GM19463 (cell line): Measurements from ENCODE around the gene ADCY6.

Experiments used
- ATAC-seq: cut with Tn5 transposase; IDR thresholded peaks from one replicate; pipeline ENCODE4 v1.9.1; 2021; ENCODE audit warnings: mild to moderate bottlenecking, moderate library complexity; ENCODE audit not compliant: unreplicated experiment

The ADCY6 gene

DNA sequence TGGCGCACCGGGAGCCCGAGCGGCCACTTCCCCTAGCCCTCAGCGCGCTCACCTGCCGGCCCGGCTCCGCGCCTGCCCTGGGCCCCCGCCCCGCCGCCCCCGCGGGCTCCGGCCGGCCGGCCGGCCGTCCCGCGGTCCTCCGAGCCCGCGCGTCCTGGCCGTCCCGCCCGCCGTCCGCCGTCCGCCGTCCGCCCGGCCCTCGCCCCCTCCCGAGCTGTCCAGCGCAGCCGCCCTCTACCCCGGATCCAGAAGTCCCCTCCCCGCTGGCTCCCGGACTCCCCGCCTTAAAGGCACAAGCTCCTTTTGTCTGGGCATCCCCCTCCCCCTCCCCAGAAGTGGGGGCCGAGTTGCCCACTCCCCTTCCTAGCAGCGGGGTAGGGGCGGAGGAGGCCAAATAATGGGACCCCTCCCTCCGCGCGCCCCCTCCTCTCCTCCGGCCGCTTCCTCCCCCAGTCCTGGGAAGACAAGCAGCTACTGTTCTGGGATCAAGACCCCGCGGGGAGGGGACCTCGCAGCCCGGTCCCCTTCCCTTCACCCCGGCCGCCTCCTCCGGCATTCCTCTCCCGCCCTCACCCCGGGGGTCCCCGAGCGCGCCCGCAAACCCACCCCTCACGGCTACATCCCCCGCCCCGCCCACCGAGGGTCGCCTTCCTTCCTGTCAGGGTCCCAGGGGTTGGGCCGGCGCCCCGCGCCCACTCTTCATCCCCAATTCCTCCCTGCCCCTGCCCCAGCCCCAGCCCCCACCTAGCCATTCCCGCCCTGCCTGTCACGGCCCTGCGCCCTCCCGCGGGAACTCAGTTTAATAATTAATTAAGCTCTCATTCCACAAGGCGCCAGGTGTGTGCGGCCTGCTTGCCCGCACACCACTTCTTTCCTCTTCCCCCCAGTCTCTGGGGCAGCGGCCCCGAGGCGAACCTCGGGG, at the start of gene ADCY6:
TSS of gene ADCY6 (minus strand) at position 236 of the 922 bp plus-strand sequence. CDS start 5,655 bp downstream, outside the sequence.
- ATAC-seq, result peak; percentile 52

DNA sequence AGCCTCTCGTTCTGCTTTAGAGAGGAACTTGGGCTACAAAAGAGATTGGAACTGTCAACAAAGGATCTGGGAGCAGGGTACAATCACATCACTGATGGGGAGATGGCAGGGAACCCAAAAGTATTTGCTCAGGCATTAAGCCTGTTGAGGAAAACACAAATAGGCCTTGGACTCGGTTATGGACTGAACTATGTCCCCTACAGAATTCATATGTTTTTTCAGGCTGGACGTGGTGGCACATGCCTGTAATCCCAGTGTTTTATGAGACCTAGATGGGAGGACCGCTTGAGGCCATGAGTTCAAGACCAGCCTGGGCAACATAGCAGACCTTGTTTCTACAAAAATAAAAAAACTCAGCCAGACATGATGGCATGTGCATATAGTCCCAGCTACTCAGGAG, 49.2 kb upstream of the ADCY6 start:
- ATAC-seq, result no peak

DNA sequence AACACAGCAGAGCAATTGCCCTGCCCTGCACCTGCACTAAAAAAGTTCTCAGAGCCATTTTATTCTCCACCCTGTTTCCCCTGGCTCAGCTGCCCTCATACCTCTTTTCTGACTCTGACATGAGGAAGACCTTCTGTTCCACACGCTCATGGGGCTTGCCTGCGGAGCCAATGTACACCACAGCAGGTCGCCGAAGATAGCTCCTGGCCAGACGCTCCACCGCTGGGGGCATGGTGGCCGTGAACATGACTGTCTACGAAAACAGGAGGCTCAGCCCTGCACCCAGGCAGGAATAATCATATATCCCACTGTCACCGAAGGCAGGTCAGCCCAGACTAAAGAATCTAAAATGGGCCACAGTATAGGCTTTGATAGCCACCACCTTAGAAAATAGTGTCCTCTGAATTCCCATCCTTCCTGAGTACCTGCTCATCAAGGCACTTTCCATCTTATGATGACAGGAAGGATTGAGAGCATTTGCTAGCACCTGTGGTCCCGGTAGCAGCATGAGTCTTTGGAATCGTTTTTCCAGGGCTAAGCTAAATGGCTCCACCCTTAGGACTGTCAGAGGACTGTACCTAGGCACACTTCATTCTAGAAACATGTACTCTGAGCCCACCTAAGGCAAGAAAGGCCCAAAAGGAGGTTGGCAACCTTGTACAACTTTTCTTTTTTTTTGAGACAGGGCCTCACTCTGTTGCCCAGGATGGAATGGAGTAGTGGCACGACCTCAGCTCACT, 43.6 kb upstream of the ADCY6 start:
- ATAC-seq, result no peak

DNA sequence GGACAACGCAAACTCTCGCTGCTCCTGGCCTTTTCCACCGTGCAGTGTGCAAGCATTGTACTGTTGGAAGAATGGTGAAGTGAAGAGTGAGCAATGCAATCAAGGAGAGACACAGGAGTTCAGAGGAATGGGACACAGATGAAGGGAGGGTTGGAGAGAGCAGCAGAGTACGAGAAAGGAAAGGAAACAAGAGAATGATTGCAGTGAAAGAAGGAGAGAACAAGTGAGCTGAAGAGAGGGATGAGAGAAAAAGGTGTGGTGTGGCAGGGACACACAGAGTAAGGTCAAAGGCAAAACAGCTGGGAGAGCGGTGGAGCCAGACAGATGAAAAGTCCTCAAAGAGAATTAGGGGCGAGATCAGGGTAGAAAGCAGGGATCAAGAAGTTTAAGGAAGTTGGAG, 42.4 kb upstream of the ADCY6 start:
- no peak for ATAC-seq

DNA sequence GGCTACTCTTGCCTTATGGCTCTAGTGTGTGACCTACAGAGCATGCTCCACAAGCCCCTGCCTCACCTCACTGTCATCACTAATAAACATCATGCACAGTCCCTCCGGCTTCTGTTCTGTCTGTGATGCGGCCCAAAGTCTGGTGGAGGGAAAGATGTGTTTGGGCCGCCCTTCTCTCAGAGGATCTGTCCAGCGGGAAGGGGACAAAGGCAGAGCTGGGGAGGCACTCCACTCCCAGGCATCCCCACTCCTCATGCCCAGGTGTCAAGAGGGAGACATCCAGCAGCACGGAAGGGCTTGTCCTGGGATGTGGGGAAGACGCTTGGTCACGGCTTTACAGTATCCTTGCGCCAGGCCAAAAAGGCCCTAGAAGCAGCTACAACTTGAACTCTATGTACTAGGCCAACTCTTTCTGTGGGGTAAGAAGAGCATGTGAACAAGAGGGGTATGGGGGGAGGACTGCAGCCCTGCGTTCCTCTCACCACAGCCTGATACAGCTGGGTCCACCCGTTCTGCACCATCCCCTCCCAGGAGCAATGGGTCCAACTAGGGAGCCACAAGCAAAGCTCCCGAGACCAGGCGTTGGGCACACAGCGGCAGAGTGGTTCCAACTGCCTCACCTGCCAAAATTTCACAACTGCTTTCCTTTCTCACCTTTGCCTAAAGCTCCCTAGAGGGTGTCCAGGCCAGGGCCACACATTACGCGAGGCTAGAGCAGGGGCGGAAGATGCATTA, 40.1 kb upstream of the ADCY6 start:
- ATAC-seq, result no peak

DNA sequence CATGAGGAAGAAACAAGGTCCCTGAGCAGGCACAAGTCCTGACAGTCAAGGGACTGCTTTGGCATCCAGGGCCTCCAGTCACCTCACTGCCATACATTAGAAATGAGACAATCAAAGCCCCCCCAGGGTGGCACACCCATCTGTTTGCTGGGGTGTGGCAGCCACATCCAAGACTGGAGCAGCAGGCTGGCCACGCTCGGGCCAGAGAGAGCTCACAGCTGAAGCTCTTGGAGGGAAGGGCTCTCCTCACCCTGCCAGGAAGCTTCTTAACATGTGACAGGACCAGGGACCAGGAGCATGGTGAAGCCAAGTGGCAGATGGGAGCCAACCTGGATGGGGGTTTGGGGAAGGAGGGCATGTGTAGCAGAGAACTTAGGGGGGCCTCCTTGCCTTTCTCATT, 39.4 kb upstream of the ADCY6 start:
- no peak for ATAC-seq

DNA sequence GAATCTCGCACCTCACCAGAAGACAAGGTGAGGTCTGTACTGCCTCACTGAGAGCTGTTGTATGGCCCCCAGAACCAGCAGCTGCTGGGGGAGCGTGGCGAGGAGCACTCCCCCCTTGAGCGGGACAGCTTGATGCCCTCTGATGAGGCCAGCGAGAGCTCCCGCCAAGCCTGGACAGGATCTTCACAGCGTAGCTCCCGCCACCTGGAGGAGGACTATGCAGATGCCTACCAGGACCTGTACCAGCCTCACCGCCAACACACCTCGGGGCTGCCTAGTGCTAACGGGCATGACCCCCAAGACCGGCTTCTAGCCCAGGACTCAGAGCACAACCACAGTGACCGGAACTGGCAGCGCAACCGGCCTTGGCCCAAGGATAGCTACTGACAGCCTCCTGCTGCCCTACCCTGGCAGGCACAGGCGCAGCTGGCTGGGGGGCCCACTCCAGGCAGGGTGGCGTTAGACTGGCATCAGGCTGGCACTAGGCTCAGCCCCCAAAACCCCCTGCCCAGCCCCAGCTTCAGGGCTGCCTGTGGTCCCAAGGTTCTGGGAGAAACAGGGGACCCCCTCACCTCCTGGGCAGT, 38.7 kb upstream of the ADCY6 start:
- ATAC-seq, result no peak

DNA sequence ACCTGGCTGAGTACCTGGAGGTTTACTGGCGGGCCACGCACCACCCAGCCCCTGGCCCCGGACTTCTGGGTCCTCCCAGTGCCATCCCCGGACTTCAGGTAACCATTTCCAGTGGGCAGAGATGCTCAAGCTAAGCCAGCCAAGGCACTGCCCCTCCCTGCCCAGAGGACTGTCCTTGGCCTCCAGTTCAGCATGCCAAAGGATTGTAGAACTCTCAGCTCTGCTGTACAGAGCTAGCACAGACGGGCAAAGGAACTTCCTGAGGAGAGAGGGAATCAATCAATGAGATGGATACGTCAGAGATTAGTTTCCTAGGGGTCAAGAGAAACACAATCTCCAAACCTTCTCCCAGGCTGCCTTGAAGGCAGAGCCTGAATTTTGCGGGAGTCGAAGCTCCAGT, 38.1 kb upstream of the ADCY6 start:
- ATAC-seq, result no peak

DNA sequence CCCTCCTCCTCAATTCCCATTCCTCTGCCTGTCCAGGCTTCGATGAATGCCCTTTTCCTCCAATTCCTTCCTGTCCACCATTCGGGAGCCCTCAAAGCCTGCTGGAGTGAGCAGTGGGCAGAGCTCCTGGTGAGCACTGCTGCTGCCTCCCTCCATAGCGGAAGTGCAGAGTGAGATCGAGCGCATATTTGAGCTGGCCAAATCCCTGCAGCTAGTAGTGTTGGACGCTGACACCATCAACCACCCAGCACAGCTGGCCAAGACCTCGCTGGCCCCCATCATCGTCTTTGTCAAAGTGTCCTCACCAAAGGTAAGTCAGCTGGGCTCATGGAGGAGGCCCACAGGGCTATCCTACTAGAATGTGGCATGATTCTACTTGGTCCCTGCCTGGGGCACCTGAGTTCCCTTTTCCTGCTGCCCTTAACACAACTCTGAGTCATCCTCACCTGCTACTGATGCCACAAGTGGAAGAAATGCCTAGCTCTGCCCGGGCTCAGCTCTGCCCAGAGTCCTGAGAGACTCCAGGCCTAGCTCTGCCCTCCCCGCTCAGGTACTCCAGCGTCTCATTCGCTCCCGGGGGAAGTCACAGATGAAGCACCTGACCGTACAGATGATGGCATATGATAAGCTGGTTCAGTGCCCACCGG, 37.4 kb upstream of the ADCY6 start:
- ATAC-seq, result no peak

DNA sequence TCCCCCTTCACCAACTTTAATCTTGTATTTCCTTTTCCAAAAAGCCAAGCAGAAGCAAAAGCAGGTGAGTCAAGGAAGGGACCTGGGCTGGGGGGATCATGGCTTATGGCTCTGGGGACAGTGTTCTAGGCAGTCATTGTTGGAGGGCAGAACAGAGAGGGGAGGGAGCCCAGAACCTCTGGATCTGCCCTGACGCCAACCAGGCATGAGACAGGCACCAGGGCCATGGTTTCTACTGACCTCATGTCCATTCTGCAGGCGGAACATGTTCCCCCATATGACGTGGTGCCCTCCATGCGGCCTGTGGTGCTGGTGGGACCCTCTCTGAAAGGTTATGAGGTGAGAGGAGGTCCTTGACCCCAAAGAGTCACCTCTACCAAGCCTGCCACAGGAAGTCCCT, 36.0 kb upstream of the ADCY6 start:
- ATAC-seq, result no peak

DNA sequence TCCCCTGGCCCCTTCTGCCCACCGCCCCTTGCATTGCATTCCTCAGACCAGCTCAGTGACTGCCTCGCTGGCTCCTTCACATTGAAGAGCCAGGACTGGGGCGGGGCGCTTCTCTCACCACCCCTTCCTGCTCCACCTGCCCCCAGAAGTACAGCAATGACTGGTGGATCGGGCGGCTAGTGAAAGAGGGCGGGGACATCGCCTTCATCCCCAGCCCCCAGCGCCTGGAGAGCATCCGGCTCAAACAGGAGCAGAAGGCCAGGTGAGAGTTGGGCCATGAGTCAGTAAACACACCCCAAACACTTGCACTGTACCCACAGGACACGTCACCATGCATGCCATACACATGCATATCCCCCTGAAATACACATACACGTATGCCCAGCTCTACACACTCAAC, 35.2 kb upstream of the ADCY6 start:
- no peak for ATAC-seq

DNA sequence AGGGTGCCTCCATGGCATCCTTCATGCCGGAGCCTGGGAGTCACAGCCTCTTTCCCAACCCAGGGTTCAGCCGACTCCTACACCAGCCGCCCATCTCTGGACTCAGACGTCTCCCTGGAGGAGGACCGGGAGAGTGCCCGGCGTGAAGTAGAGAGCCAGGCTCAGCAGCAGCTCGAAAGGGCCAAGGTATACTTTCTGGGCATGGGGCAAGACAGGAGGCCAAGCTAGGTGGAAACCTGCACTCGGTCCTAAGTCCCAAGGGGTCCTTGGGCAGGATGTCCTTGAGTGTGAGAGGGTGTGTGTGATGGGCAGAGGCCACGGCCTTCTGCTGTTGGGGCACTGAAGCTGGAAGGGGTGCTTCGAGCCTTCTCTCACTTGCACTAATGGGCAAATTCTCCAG, 34.4 kb upstream of the ADCY6 start:
- ATAC-seq, result no peak

DNA sequence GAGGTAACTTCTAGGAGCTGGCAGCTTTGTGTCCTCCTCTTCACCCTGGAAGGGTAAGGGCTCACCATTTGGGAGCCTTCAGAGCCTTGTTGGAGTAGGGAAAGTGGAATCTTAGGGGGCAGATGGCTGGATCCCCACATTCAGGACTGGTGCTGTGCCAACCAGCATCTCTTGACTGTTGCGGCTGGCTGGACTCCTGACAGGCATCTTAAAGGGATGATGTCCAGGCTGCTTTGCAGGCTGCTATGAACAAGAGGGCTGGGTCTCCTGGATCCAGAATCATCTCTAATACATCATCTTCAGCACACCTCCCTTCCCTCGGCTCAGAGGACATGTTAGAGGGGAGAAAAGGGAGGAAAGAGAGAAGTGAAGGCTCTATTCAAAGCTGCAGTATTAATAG, 33.8 kb upstream of the ADCY6 start:
- ATAC-seq, result no peak

DNA sequence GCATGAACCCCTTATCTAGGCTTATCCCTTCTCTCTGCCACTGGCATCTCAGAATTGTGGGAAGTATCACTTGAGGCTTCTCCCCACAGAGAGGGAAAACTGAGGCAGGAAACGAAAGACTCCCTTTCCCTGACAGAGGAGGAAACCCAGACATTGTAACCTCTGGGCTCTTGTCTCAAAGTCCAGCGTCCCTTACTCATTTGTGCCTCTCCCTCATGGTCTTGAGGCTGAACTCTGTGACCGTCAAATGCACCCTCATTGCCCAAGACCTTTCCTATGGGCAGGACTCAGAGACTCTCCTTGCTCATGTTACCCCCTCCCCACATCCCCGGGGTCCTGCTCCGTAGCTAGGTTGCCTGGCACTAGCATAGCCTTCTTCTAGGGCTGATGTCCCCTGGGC, 33.2 kb upstream of the ADCY6 start:
- no peak for ATAC-seq

DNA sequence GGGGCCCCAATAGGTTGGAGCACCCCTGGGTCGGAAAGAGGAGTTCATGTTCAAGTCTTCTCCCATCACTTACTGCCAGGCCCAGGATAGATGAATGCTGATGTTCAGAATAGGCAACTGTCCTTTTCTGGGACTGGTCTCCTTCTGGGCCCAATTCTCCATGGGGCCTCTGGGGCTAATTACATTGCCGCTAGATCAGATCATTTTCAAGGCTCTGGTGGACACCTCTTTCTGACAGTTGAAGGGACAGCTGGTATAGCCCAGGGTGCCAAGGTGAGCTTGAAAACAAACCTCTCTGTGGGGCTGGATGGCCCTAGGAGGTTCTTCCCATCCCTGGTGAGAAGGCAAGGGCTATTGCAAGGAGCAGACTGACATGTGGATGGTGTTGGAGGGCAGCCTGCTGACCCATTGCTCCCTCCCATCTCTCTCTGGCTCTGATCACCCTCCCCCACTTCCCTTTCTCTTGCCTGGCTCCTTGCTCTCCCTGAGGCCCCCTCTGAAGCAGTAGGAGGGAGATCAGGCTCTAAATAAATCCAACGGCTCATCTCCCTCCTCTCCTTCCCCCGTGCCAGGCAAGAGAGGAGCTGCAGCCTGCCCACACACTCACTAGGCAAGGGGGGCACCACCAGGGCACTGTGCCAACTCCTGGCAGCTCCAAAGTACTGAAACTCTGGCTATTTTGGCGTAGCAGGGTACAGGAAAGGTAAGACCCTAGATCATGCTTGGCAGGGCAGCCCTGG, 31.3 kb upstream of the ADCY6 start:
- ATAC-seq, result no peak

DNA sequence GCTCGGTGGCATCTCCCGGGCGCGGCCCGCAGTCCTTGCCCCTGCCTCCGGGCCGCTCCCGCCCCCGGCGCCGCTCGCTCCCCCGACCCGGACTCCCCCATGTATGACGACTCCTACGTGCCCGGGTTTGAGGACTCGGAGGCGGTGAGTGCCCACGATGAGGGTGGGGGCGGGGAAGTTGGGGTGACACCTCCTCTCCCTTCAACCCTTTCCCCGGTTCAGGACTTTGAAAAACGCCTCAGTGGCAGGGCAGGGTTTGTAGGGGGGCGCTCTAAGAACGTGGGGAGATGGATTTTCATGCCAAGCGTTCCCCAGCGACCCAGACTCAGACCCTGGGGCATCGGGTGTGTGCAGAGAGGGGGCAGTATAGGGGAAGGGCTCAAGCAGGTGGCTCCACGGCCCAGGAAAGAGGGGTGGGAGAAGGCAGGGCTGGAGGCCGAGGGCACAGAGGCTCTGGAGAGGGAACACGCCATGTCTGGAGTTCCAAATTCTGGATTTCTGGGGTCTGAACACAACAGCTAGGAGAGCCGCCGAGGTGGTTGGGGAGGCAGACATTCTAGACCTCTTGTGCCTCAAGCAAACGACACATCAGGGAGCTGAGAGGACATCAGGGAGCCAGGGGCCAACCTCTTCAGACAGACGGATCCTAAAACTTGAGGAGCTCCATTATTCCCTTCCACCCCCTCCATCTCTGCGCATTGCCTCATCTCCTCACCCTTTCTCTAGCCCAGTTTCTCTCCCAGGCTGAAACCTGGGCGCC, 30.1 kb upstream of the ADCY6 start:
- no peak for ATAC-seq

DNA sequence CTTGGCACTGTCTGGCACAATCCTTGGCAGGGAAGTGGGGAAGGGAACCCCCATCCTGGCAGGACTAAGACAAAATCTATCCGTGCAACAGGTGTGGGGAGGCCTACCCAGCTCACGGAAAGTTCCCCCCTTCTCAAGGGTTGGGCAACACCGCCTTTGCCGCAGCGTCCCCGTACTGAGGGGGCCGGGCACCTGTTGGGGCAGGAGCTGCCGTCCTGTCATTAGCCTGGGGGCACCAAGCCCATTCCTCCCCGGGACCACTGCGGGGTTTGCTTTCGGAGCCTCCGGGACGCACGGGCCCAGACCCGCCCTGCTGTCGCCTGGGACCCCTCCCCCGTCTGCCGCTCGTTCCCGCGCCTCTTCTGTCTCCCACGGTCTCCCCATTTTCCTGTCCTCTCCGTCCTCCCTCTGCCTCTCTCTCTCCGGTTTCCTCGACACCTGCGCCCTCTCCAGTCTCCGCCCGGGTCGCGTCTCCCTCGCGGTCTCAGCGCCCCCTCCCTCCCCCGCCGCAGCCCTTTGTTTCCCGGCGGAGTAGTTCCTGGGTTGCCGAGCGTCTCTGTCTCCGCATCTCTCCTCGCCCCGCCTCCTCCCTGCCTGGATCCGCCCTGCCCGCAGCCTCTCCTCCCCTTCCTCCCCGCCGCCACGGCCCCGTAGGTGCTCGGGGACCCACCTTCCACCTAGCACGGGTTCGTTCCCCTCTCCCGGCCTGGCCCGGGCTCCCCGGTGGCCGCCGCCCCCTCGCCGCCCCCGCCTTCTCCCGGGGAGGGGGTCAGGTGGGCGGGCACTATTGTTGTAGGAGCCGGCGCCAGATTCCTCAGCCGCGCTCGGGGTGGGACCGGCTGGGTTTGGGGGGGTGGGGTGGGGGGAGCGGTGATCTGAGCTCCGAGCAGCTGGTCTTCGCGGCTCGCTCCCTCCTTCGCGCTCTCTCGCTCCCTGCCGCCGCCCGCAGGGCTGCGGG, 29.3 kb upstream of the ADCY6 start, which contains the start of gene CACNB3:
TSS of gene CACNB3 (plus strand) at position 624 of the 958 bp plus-strand sequence. CDS start 434 bp downstream, outside the sequence.
- ATAC-seq, result no peak
